ENCODE results near the gene SYNE3. TPM values are rescaled to one million over a fixed set of nuclear protein-coding genes. Genes with fewer than 3 reads are reported as not detected.
A peak's percentile ranks its signal among the peaks of the same experiment; 100 is the strongest.

SYNE3 gene
- total and polyA plus RNA-seq, 10 donors = 1.4 to 34.5 (median 27.5) TPM

- Histone ChIP-seq H3K9me3 (no peaks in the 10 kb centered on the region), H3K27ac (peak overlapping the region in 1 of 8 donors; percentile 92), H3K4me1 (peaks cover 36 to 75% (median 61%) of the 10 kb centered on the region in 6 donors), H3K4me3 (peak overlapping the region; percentile 81 to 100 (median 98)), H3K36me3 (peaks cover 0 to 3% (median 0%) of the 10 kb centered on the region in 6 donors), H3K27me3 (replicated peaks in 1 of 7) (no peaks in the 10 kb centered on the region)
- TF ChIP-seq POLR2AphosphoS5 (IDR thresholded peaks at IDR 0.05) (no peak), CTCF (IDR thresholded peaks at IDR 0.05 in 8 of 11, conservative IDR thresholded peaks at IDR 0.05 in 3 of 11) (no peak), POLR2A (IDR thresholded peaks at IDR 0.05) (no peak)
- 14 to 55% (median 39%) methylated on average over 4 of the region's 4 CpGs for WGBS, 5 donors
- no peak for DNase-seq
- intact Hi-C loops (cut with DNase I; ENCODE audit: low total_unique reads) = no loop called here
Observed at GRCh38 chr14:95536036-95536593, 19.7 kb upstream of the SYNE3 start.

- Histone ChIP-seq H3K9me3 (no peaks in the 10 kb centered on the region), H3K36me3 (peaks cover 0 to 10% (median 0%) of the 10 kb centered on the region in 6 donors), H3K4me1 (peaks cover 36 to 82% (median 66%) of the 10 kb centered on the region in 6 donors), H3K27ac (peak overlapping the region in 6 of 8 donors; percentile 76 to 92 (median 90)), H3K4me3 (peak overlapping the region; percentile 81 to 100 (median 98)), H3K27me3 (replicated peaks in 1 of 7) (no peaks in the 10 kb centered on the region)
- TF ChIP-seq POLR2AphosphoS5 (IDR thresholded peaks at IDR 0.05) (no peak), CTCF (IDR thresholded peaks at IDR 0.05 in 8 of 11, conservative IDR thresholded peaks at IDR 0.05 in 3 of 11) (no peak)
- peak; percentile 93 for DNase-seq
- WGBS, 5 donors = 1 to 4% (median 2%) methylated on average over 34 to 52 of the region's 52 CpGs
- intact Hi-C loops (cut with DNase I; ENCODE audit: low total_unique reads) = no loop called here
Observed at GRCh38 chr14:95535226-95536021, 19.0 kb upstream of the SYNE3 start.

- Histone ChIP-seq H3K36me3 (peaks cover 0 to 16% (median 1%) of the 10 kb centered on the region in 6 donors), H3K9me3 (no peaks in the 10 kb centered on the region), H3K4me3 (peak within 1 kb of the TSS; percentile 81 to 100 (median 98)), H3K4me1 (peaks cover 36 to 82% (median 66%) of the 10 kb centered on the region in 6 donors), H3K27me3 (replicated peaks in 1 of 7) (no peaks in the 10 kb centered on the region), H3K27ac (peak within 1 kb of the TSS; percentile 67 to 92 (median 90))
- peak in 9 of 11 experiments; percentile 13 to 47 (median 30) for TF ChIP-seq CTCF (IDR thresholded peaks at IDR 0.05 in 8 of 11, conservative IDR thresholded peaks at IDR 0.05 in 3 of 11)
- no peak for TF ChIP-seq POLR2A (IDR thresholded peaks at IDR 0.05)
- TF ChIP-seq POLR2AphosphoS5 (IDR thresholded peaks at IDR 0.05) = peak; percentile 94 to 95 (median 94)
- intact Hi-C loops (cut with DNase I; ENCODE audit: low total_unique reads) = no loop called here
- WGBS, 5 donors = 0% methylated on average over 69 to 97 of the region's 97 CpGs
- DNase-seq = peak; percentile 99
Observed at GRCh38 chr14:95534299-95535225, 18.1 kb upstream of the SYNE3 start, which contains the start of gene GLRX5. Gene GLRX5, plus strand, starts transcription at chr14:95535050. Its CDS starts 40 bp downstream, at chr14:95535090.

Measured in spleen (tissue), 11 donors.